HG03025 (cell line): ENCODE results near the gene TLR8.
"Not testable (repeated sequence)": the region's sequence is repeated elsewhere in the genome, so short reads cannot be mapped to it uniquely, and the experiment has no call there.

Experiments
- ATAC-seq: cut with Tn5 transposase; IDR thresholded peaks from one replicate; pipeline ENCODE4 v1.9.1; 2021; ENCODE audit warnings: mild to moderate bottlenecking, moderate library complexity; ENCODE audit not compliant: unreplicated experiment, low FRiP score

TLR8 gene

GRCh38 chrX:12962041-12962504, 55.7 kb downstream of the TLR8 start:
- ATAC-seq, result no peak

GRCh38 chrX:12963210-12963850, 56.9 kb downstream of the TLR8 start:
- ATAC-seq, result not testable (repeated sequence)

GRCh38 chrX:12965131-12965940, 58.9 kb downstream of the TLR8 start:
- ATAC-seq, result no peak

- no peak for ATAC-seq
These were observed 59.7 kb downstream of the TLR8 start for GRCh38 chrX:12966151-12966550.

GRCh38 chrX:12967711-12968465, 61.5 kb downstream of the TLR8 start:
- ATAC-seq, result no peak

GRCh38 chrX:12970691-12971202, 64.3 kb downstream of the TLR8 start:
- ATAC-seq, result no peak

GRCh38 chrX:12971282-12972003, 65.0 kb downstream of the TLR8 start:
- ATAC-seq, result no peak

GRCh38 chrX:12972243-12972642, 65.8 kb downstream of the TLR8 start:
- ATAC-seq, result no peak
